ENCODE measurements around the gene LMBRD1.

The LMBRD1 gene

DNA sequence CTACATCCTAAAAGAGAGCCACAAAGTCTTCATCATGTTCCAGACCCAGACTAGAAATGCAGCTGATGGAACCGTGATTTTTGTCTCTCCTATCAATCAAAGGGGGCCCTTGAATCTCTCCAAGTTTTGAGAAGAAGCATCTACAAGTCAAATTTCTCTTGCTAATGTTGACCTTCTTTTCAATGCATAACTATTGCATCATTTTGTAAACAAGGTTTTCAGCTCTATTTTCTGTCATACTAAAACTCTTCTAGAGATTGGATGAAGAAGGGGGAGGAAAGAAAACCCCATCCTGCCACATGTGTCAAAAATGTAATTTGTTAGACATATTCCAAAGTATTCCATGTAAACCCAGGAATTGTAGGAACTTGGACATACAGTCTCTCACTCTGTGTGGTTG, 169.2 kb downstream of the LMBRD1 start:
- no peak for DNase-seq

DNA sequence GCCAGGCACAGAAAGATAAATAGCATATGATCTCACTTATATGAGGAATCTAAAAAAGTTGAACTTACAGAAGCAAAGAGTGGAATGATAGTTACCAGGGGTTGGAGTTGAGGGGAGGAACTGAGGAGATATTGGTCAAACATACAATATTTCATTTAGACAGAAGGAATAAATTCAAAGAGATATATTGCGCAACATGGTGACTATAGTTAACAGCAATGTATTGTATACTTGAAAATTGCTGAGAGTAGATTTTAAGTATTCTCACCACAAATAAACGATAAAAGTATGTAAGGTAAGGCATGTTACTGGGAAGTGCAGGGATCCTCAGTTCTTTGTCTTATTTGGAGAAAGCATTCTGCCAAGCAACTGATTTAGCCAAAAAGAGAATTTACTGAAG, 171.9 kb downstream of the LMBRD1 start:
- no peak for DNase-seq
